Suprapubic skin (tissue), 4 donors: ENCODE data around the gene RCAN2. TPM values are rescaled to one million over a fixed set of nuclear protein-coding genes. Genes with fewer than 3 reads are reported as not detected.

Experiments
- DNase-seq, 2 donors: peaks; one replicate each; pipeline ENCODE4 v3.0.0-alpha.2; 2019; ENCODE audit warnings: low spot score in 2 of 2
- H3K27ac ChIP-seq: fragments of 200-600 bp; sonication (generic); one replicate; pipeline ENCODE4 v1.5.1; 2019
- H3K27me3 ChIP-seq: fragments of 200-600 bp; sonication (generic); one replicate; pipeline ENCODE4 v1.5.1; 2019
- H3K36me3 ChIP-seq: fragments of 200-600 bp; sonication (generic); one replicate; pipeline ENCODE4 v1.5.1; 2019
- H3K4me1 ChIP-seq: fragments of 200-600 bp; sonication (generic); one replicate; pipeline ENCODE4 v1.5.1; 2019
- H3K4me3 ChIP-seq: fragments of 200-600 bp; sonication (generic); one replicate; pipeline ENCODE4 v1.5.1; 2019; ENCODE audit warnings: mild to moderate bottlenecking
- H3K9me3 ChIP-seq: fragments of 200-600 bp; sonication (generic); one replicate; pipeline ENCODE4 v1.5.1; 2019
- CTCF ChIP-seq, 2 donors: fragments of 200-600 bp in 1 of 2; fragments of 450-650 bp in 1 of 2; sonication (generic) in 1 of 2; IDR thresholded peaks; one replicate each; pipeline ENCODE4 v1.5.1; 2016 to 2019; ENCODE audit warnings: antibody characterized with exemption in 2 of 2, mild to moderate bottlenecking in 1 of 2, moderate library complexity in 1 of 2
- EP300 ChIP-seq: sonication (generic); formaldehyde crosslinking; IDR thresholded peaks from one replicate; pipeline ENCODE4 v1.6.1; 2017; ENCODE audit warnings: antibody characterized with exemption
- POLR2A ChIP-seq, 2 donors: fragments of 450-650 bp; IDR thresholded peaks; one replicate each; pipeline ENCODE4 v1.6.1; 2017; ENCODE audit warnings: antibody characterized with exemption in 2 of 2, mild to moderate bottlenecking in 2 of 2, moderate library complexity in 2 of 2
- POLR2AphosphoS5 ChIP-seq, 3 donors: sonication (generic); formaldehyde crosslinking; IDR thresholded peaks; one replicate each; pipeline ENCODE4 v1.6.1; 2017; ENCODE audit warnings: antibody characterized with exemption in 3 of 3
- WGBS: methylation state at CpG from one replicate; pipeline ENCODE4 v1.1.5; 2018; 5-methylcytosine and 5-hydroxymethylcytosine counted together
- total RNA-seq, 4 donors: library from RNA; depleted of rRNA; stranded (reverse); fragments of >200 nt; gene quantifications; one replicate each; pipeline ENCODE4 v1.1.0, GENCODE V29; 2016

RCAN2 gene
- total RNA-seq, 4 donors from 2014 or later: 6.7 to 15.3 (median 13.8) TPM

- no peak overlapping the region for H3K27ac ChIP-seq
- H3K9me3 ChIP-seq: no peaks in the 10 kb centered on the region
- no peak for DNase-seq
- TF ChIP-seq EP300 (no peak), POLR2A (IDR thresholded peaks at IDR 0.05) (no peak), CTCF (IDR thresholded peaks at IDR 0.05) (no peak), POLR2AphosphoS5 (IDR thresholded peaks at IDR 0.05) (no peak)
- 81% methylated on average over 3 of the region's 3 CpGs for WGBS
- no peak overlapping the region for H3K4me3 ChIP-seq
- H3K36me3 ChIP-seq: no peaks in the 10 kb centered on the region
- H3K4me1 ChIP-seq: peaks cover 6% of the 10 kb centered on the region
- H3K27me3 ChIP-seq: no peaks in the 10 kb centered on the region
Observed at GRCh38 chr6:46235242-46235641, 256.0 kb downstream of the RCAN2 start.

- no peak for TF ChIP-seq EP300
- TF ChIP-seq POLR2AphosphoS5 (IDR thresholded peaks at IDR 0.05): no peak
- TF ChIP-seq POLR2A (IDR thresholded peaks at IDR 0.05): no peak
- no peak for TF ChIP-seq CTCF (IDR thresholded peaks at IDR 0.05)
- DNase-seq: no peak
- H3K4me1 ChIP-seq: peaks cover 6% of the 10 kb centered on the region
- 82% methylated on average over 3 of the region's 3 CpGs for WGBS
- no peaks in the 10 kb centered on the region for H3K36me3 ChIP-seq
- H3K27ac ChIP-seq: no peak overlapping the region
- H3K9me3 ChIP-seq: no peaks in the 10 kb centered on the region
- no peak overlapping the region for H3K4me3 ChIP-seq
- no peaks in the 10 kb centered on the region for H3K27me3 ChIP-seq
Observed at GRCh38 chr6:46234700-46235099, 256.5 kb downstream of the RCAN2 start.

GRCh38 chr6:46234156-46234556 is 257.1 kb downstream of the RCAN2 start:
- Histone ChIP-seq H3K36me3 (no peaks in the 10 kb centered on the region), H3K9me3 (no peaks in the 10 kb centered on the region), H3K27me3 (no peaks in the 10 kb centered on the region), H3K4me3 (no peak overlapping the region), H3K27ac (no peak overlapping the region), H3K4me1 (peaks cover 6% of the 10 kb centered on the region)
- DNase-seq: no peak
- WGBS: 60% methylated on average over 2 of the region's 2 CpGs
- TF ChIP-seq POLR2AphosphoS5 (IDR thresholded peaks at IDR 0.05): no peak
- TF ChIP-seq POLR2A (IDR thresholded peaks at IDR 0.05): no peak
- no peak for TF ChIP-seq EP300
- no peak for TF ChIP-seq CTCF (IDR thresholded peaks at IDR 0.05)

- no peak for TF ChIP-seq CTCF (IDR thresholded peaks at IDR 0.05)
- no peak for TF ChIP-seq POLR2A (IDR thresholded peaks at IDR 0.05)
- no peak for TF ChIP-seq EP300
- TF ChIP-seq POLR2AphosphoS5 (IDR thresholded peaks at IDR 0.05): no peak
- Histone ChIP-seq H3K9me3 (no peaks in the 10 kb centered on the region), H3K27me3 (no peaks in the 10 kb centered on the region), H3K27ac (no peak overlapping the region), H3K4me1 (peaks cover 6% of the 10 kb centered on the region), H3K4me3 (no peak overlapping the region), H3K36me3 (no peaks in the 10 kb centered on the region)
- WGBS: 95% methylated on average over 3 of the region's 3 CpGs
- no peak for DNase-seq
Observed at GRCh38 chr6:46233129-46233528, 258.1 kb downstream of the RCAN2 start.

GRCh38 chr6:46222286-46222685 is 269.0 kb downstream of the RCAN2 start:
- no peaks in the 10 kb centered on the region for H3K27me3 ChIP-seq
- no peak for DNase-seq
- WGBS: 30% methylated on average over 1 of the region's 1 CpG
- peaks cover 15% of the 10 kb centered on the region for H3K4me1 ChIP-seq
- no peak overlapping the region for H3K4me3 ChIP-seq
- H3K27ac ChIP-seq: no peak overlapping the region
- no peak for TF ChIP-seq POLR2A (IDR thresholded peaks at IDR 0.05)
- TF ChIP-seq EP300: no peak
- TF ChIP-seq POLR2AphosphoS5 (IDR thresholded peaks at IDR 0.05): no peak
- no peak for TF ChIP-seq CTCF (IDR thresholded peaks at IDR 0.05)
- H3K36me3 ChIP-seq: no peaks in the 10 kb centered on the region
- no peaks in the 10 kb centered on the region for H3K9me3 ChIP-seq
